Measurements from ENCODE around the gene ADAMTSL2. TPM values are rescaled to one million over a fixed set of nuclear protein-coding genes. Genes with fewer than 3 reads are reported as not detected.
A peak's percentile ranks its signal among the peaks of the same experiment; 100 is the strongest.

Gene ADAMTSL2
- total and polyA plus RNA-seq, 4 experiments from 2014 or later, result 0.07 to 0.17 (median 0.09) TPM; not detected in 1

DNA sequence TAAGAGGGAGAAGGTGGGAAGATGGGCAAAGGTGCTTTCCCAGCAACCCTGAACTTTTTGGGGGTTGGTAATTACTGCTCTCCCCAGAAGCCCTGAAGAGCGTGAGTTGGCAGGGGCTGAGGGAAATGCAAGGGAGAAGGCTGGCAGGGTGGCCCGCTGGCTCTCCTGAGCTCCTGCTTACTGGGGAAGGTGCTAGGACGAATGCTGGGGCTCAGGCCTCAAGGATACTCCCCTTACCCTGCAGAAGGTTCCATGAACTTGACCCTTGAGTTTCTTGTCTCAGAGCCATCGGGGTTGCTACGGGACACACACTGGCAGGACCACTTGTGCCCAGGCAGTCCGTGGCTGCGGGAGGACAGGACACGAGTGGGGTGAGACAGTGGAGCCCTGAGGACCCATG is 73.5 kb downstream of the ADAMTSL2 start:
- Histone ChIP-seq H3K4me3 (ENCODE audit: low read length in 2 of 2) (no peak overlapping the region), H3K36me3 (ENCODE audit: insufficient read depth, low read length) (no peaks in the 10 kb centered on the region), H3K9me3 (ENCODE audit: control insufficient read depth in 1 of 2, low read length in 2 of 2) (no peaks in the 10 kb centered on the region), H3K27ac (ENCODE audit: low read depth, low read length) (no peak overlapping the region), H3K27me3 (ENCODE audit: insufficient read depth, low read length) (peaks cover 16% of the 10 kb centered on the region), H3K4me1 (ENCODE audit: insufficient read depth, low read length) (no peaks in the 10 kb centered on the region)
- Mint-ChIP-seq H3K36me3 (no peaks in the 10 kb centered on the region), H3K9me3 (no peaks in the 10 kb centered on the region), H3K27ac (no peak overlapping the region), H3K27me3 (peaks cover 16 to 29% of the 10 kb centered on the region in 2 donors), H3K4me1 (peaks cover 0 to 9% (median 3%) of the 10 kb centered on the region in 4 donors), H3K4me3 (no peak overlapping the region)
- no peak for DNase-seq
- CTCF ChIA-PET (ENCODE audit: partially characterized antibody), result no interaction called here
- intact Hi-C loops (cut with micrococcal nuclease), result no loop called here
- POLR2A ChIA-PET (ENCODE audit: partially characterized antibody), result no interaction called here

DNA sequence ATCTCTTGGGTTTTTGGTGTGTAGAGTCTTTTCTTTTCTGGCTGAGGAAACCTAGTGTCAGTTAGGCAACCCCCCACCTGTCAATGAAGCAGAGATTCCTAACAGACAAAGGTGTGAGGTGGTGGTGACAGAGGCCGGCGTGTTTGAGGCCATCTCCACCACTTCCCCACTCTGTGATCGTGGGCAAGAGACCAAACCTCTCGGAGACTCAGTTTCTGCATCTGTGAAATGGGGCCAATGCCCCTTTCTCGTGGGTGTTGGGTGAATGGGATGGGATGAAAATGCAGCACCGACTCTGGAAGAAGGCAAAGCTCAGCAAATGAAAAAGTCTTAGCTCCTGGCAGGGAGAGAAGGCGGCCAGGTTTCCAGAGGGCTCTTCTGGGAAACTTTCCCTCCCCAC is 73.9 kb downstream of the ADAMTSL2 start:
- CTCF ChIA-PET (ENCODE audit: partially characterized antibody), result no interaction called here
- H3K27me3 ChIP-seq (ENCODE audit: insufficient read depth, low read length), result peaks cover 16% of the 10 kb centered on the region

DNA sequence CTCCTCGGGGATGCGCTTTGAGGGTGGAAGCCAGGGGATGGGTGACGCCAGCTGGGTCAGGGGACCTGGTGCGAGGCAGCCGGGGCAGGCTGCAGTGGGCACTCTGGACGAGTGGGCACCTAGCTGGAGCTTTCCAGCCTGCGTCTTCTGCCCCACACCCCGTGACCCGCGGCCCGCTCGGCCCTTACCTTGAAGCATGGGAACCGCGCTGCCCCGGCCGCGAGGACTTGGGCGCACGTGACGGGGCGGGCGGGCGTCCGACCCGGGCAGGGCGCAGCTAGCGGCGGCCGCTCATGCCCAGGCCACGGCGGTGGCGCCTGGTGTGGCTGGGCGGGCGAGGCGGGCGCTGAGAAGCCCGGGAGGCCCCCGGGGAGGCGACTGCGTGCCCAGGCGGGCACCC is 74.4 kb downstream of the ADAMTSL2 start:
- H3K36me3 ChIP-seq (ENCODE audit: insufficient read depth, low read length), result no peaks in the 10 kb centered on the region
- H3K4me1 ChIP-seq (ENCODE audit: insufficient read depth, low read length), result no peaks in the 10 kb centered on the region
- Mint-ChIP-seq H3K4me3 (no peak overlapping the region), H3K9me3 (no peaks in the 10 kb centered on the region), H3K4me1 (peaks cover 0 to 9% (median 3%) of the 10 kb centered on the region in 4 donors), H3K36me3 (no peaks in the 10 kb centered on the region), H3K27ac (no peak overlapping the region), H3K27me3 (peaks cover 16 to 33% of the 10 kb centered on the region in 2 donors)
- intact Hi-C loops (cut with micrococcal nuclease), result no loop called here
- CTCF ChIA-PET (ENCODE audit: partially characterized antibody), result no interaction called here
- H3K27me3 ChIP-seq (ENCODE audit: insufficient read depth, low read length), result peaks cover 16% of the 10 kb centered on the region
- H3K4me3 ChIP-seq (ENCODE audit: low read length in 2 of 2), result no peak overlapping the region
- POLR2A ChIA-PET (ENCODE audit: partially characterized antibody), result no interaction called here
- H3K27ac ChIP-seq (ENCODE audit: low read depth, low read length), result no peak overlapping the region
- H3K9me3 ChIP-seq (ENCODE audit: control insufficient read depth in 1 of 2, low read length in 2 of 2), result no peaks in the 10 kb centered on the region
- DNase-seq, result no peak

More for the DNA sequence above, 73.9 kb downstream of the ADAMTSL2 start:
- Histone ChIP-seq H3K4me1 (ENCODE audit: insufficient read depth, low read length) (no peaks in the 10 kb centered on the region), H3K4me3 (ENCODE audit: low read length in 2 of 2) (no peak overlapping the region), H3K36me3 (ENCODE audit: insufficient read depth, low read length) (no peaks in the 10 kb centered on the region), H3K27ac (ENCODE audit: low read depth, low read length) (no peak overlapping the region), H3K9me3 (ENCODE audit: control insufficient read depth in 1 of 2, low read length in 2 of 2) (no peaks in the 10 kb centered on the region)
- no peak for DNase-seq
- intact Hi-C loops (cut with micrococcal nuclease), result no loop called here
- Mint-ChIP-seq H3K4me1 (peaks cover 0 to 9% (median 3%) of the 10 kb centered on the region in 4 donors), H3K27me3 (peaks cover 16 to 32% of the 10 kb centered on the region in 2 donors), H3K9me3 (no peaks in the 10 kb centered on the region), H3K27ac (no peak overlapping the region), H3K36me3 (no peaks in the 10 kb centered on the region), H3K4me3 (no peak overlapping the region)
- POLR2A ChIA-PET (ENCODE audit: partially characterized antibody), result no interaction called here

DNA sequence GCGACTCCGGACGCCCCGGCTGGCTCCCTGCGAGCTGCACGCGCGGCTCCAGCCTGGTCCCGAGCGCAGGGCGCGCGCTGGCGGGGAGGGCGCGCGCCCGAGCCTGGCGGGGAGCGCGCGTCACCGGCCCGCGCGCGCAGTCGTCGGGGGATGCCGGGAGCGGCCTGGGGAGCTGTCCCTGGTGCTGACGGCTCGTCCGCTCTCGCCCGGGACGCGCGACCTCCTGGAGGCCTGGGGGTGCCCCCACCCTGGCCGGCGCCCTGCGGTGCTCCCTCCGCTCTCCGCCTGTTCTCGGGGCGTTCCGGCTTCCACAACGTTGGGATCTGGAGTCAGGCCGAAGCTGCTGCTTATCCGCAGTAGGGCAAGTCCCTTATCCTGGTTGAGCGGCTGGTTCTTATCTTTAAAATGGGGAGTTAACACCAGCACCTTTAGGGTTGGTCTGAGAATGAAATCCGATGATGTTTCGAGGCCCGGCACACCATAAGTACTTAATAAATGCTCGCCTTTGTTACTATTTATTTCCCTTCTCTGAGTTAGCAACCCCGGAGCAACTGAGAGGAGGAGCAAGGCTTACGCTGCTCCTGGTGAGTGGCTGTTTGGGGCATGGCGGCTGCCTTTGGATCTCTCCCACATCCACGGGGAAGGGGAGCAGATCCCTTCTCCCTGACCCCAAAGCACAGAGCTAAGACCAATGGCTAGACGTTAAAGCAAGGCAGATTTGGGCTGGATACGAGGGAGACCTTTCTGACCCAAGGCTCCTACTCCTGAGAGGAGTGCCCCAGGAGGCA is 75.0 kb downstream of the ADAMTSL2 start, which contains the start of gene FAM163B:
FAM163B (minus strand) TSS at position 79 of the 788 bp plus-strand sequence. CDS start 29,166 bp downstream, outside the sequence.
- POLR2A ChIA-PET (ENCODE audit: partially characterized antibody), result interaction anchor here (0.6 kb wide), 1 partner anchor 103 kb away, joined by 3 read pairs; no protein-coding TSS in a partner anchor
- Histone ChIP-seq H3K36me3 (ENCODE audit: insufficient read depth, low read length) (no peaks in the 10 kb centered on the region), H3K27ac (ENCODE audit: low read depth, low read length) (no peak within 1 kb of the TSS), H3K27me3 (ENCODE audit: insufficient read depth, low read length) (peaks cover 16% of the 10 kb centered on the region), H3K4me1 (ENCODE audit: insufficient read depth, low read length) (no peaks in the 10 kb centered on the region), H3K9me3 (ENCODE audit: control insufficient read depth in 1 of 2, low read length in 2 of 2) (no peaks in the 10 kb centered on the region), H3K4me3 (ENCODE audit: low read length in 2 of 2) (no peak within 1 kb of the TSS)
- intact Hi-C loops (cut with micrococcal nuclease), result no loop called here
- H3K4me3 Mint-ChIP-seq, result no peak within 1 kb of the TSS
- H3K27me3 Mint-ChIP-seq, result peaks cover 16 to 30% of the 10 kb centered on the region in 2 donors
- H3K9me3 Mint-ChIP-seq, result no peaks in the 10 kb centered on the region
- no peaks in the 10 kb centered on the region for H3K36me3 Mint-ChIP-seq
- DNase-seq, result peak in 4 of 5 donors; percentile 12 to 32 (median 24)
- CTCF ChIA-PET (ENCODE audit: partially characterized antibody), result no interaction called here
- no peak within 1 kb of the TSS for H3K27ac Mint-ChIP-seq
- peaks cover 0 to 9% (median 3%) of the 10 kb centered on the region in 4 donors for H3K4me1 Mint-ChIP-seq

DNA sequence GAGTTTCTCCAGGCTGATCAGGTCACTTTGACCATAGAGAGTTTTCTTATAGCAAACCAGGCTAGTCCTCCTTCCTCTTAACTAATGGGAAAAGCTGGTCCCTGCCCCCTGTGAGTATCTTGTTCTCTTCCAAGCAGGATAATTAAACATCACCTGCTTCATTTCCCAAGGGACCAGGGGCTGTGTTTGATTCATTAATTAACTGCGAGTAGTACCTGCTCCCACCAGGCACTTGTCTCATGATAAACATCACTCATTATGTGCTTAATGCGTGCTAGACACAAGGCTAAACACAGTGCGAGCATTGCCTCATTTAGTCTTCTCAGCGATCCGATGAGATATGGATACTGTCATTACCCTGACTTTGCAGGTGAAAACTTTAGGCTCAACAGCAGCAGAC is 76.3 kb downstream of the ADAMTSL2 start:
- Histone ChIP-seq H3K9me3 (ENCODE audit: control insufficient read depth in 1 of 2, low read length in 2 of 2) (no peaks in the 10 kb centered on the region), H3K4me1 (ENCODE audit: insufficient read depth, low read length) (no peaks in the 10 kb centered on the region), H3K36me3 (ENCODE audit: insufficient read depth, low read length) (no peaks in the 10 kb centered on the region), H3K27me3 (ENCODE audit: insufficient read depth, low read length) (peaks cover 16% of the 10 kb centered on the region), H3K27ac (ENCODE audit: low read depth, low read length) (no peak overlapping the region), H3K4me3 (ENCODE audit: low read length in 2 of 2) (no peak overlapping the region)
- CTCF ChIA-PET (ENCODE audit: partially characterized antibody), result no interaction called here
- Mint-ChIP-seq H3K27ac (no peak overlapping the region), H3K4me3 (no peak overlapping the region), H3K36me3 (no peaks in the 10 kb centered on the region), H3K4me1 (peaks cover 0 to 9% (median 3%) of the 10 kb centered on the region in 4 donors), H3K9me3 (no peaks in the 10 kb centered on the region), H3K27me3 (peaks cover 16 to 28% of the 10 kb centered on the region in 2 donors)
- intact Hi-C loops (cut with micrococcal nuclease), result no loop called here
- POLR2A ChIA-PET (ENCODE audit: partially characterized antibody), result no interaction called here
- DNase-seq, result no peak

DNA sequence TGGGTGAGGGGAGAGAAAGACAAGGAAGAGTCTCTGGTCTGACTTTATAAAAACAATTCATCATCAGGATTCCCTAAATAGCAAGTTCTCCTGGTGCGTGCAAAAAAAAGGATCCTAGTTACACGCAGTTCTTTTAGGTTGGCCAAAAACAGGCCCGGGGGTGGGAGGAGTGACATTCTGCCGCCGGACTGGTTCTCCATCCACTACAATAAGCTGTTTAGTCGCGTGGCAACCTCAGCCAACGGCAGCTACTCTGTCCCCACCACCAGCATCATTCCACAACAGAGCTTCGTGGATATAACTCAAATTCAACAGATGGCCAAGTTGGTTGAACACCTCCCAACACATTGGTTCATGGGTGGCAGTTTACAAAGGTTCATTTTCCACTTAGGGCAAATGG is 77.5 kb downstream of the ADAMTSL2 start:
- Histone ChIP-seq H3K27me3 (ENCODE audit: insufficient read depth, low read length) (peaks cover 16% of the 10 kb centered on the region), H3K4me3 (ENCODE audit: low read length in 2 of 2) (no peak overlapping the region), H3K4me1 (ENCODE audit: insufficient read depth, low read length) (no peaks in the 10 kb centered on the region), H3K9me3 (ENCODE audit: control insufficient read depth in 1 of 2, low read length in 2 of 2) (no peaks in the 10 kb centered on the region), H3K36me3 (ENCODE audit: insufficient read depth, low read length) (no peaks in the 10 kb centered on the region), H3K27ac (ENCODE audit: low read depth, low read length) (no peak overlapping the region)
- Mint-ChIP-seq H3K9me3 (no peaks in the 10 kb centered on the region), H3K36me3 (no peaks in the 10 kb centered on the region), H3K4me3 (no peak overlapping the region), H3K27me3 (peaks cover 16 to 25% of the 10 kb centered on the region in 2 donors), H3K4me1 (peaks cover 0 to 9% (median 3%) of the 10 kb centered on the region in 4 donors), H3K27ac (no peak overlapping the region)
- ChIA-PET POLR2A (ENCODE audit: partially characterized antibody) (no interaction called here), CTCF (ENCODE audit: partially characterized antibody) (no interaction called here)
- DNase-seq, result no peak
- intact Hi-C loops (cut with micrococcal nuclease), result no loop called here

DNA sequence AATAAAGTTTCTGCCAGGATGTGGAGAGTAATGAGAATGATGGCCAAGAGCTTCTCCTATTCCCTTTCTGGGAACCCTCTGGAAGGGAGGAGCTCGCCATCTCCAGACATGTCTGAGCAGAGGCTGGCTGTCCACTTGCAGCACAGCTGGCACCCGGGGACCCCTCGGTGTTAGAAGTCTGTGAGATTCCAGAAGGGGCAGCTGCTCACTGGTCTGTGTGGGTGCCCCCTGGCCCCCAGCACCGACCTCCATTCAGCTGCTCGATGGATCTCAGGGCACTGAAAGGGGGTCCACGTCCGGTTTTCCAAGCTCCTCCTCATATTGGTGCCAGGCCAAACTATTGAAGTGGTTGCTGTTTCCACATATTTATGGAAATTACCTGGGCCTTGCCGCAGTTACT is 78.3 kb downstream of the ADAMTSL2 start:
- Histone ChIP-seq H3K4me3 (ENCODE audit: low read length in 2 of 2) (no peak overlapping the region), H3K27me3 (ENCODE audit: insufficient read depth, low read length) (peaks cover 15% of the 10 kb centered on the region), H3K9me3 (ENCODE audit: control insufficient read depth in 1 of 2, low read length in 2 of 2) (no peaks in the 10 kb centered on the region), H3K36me3 (ENCODE audit: insufficient read depth, low read length) (no peaks in the 10 kb centered on the region), H3K27ac (ENCODE audit: low read depth, low read length) (no peak overlapping the region), H3K4me1 (ENCODE audit: insufficient read depth, low read length) (no peaks in the 10 kb centered on the region)
- no peak for DNase-seq
- Mint-ChIP-seq H3K27me3 (peaks cover 16 to 24% of the 10 kb centered on the region in 2 donors), H3K9me3 (no peaks in the 10 kb centered on the region), H3K27ac (peak overlapping the region in 1 of 7 donors; percentile 4), H3K4me3 (no peak overlapping the region), H3K36me3 (no peaks in the 10 kb centered on the region), H3K4me1 (peaks cover 0 to 9% (median 3%) of the 10 kb centered on the region in 4 donors)
- CTCF ChIA-PET (ENCODE audit: partially characterized antibody), result no interaction called here
- POLR2A ChIA-PET (ENCODE audit: partially characterized antibody), result no interaction called here
- intact Hi-C loops (cut with micrococcal nuclease), result no loop called here

All from CD4-positive, alpha-beta memory T cell (primary cell).